ENCODE measurements around the gene ATP8A2. TPM values are rescaled to one million over a fixed set of nuclear protein-coding genes. Genes with fewer than 3 reads are reported as not detected.

The ATP8A2 gene
- total RNA-seq, 1 experiment from 2014 or later: 5.2 TPM

- Mint-ChIP-seq H3K27me3 (ENCODE audit: low read depth) (peaks cover 4% of the 10 kb centered on the region), H3K4me1 (peaks cover 30% of the 10 kb centered on the region), H3K4me3 (no peak overlapping the region), H3K36me3 (peaks cover 8% of the 10 kb centered on the region; the same call in 1 of the 2 replicates), H3K27ac (no peak overlapping the region), H3K9me3 (peaks cover 23% of the 10 kb centered on the region)
- CTCF ChIA-PET: no interaction called here
- DNase-seq (ENCODE audit: low spot score) (no peak), ATAC-seq (peak; percentile 86)
- POLR2A ChIA-PET: no interaction called here
- no peak for TF ChIP-seq ETV6 (CRISPR knock-in tag; IDR thresholded peaks at IDR 0.05)
- TF ChIP-seq TP53 (CRISPR knock-in tag; IDR thresholded peaks at IDR 0.05): no peak
- no peak for TF ChIP-seq ZNF423 (CRISPR knock-in tag; IDR thresholded peaks at IDR 0.05)
- no peak for TF ChIP-seq ZNF671 (CRISPR knock-in tag; IDR thresholded peaks at IDR 0.05)
- TF ChIP-seq E2F4 (CRISPR knock-in tag; IDR thresholded peaks at IDR 0.05; ENCODE audit: borderline replicate concordance, low read depth): no peak
- no peak for TF ChIP-seq PREB (CRISPR knock-in tag; IDR thresholded peaks at IDR 0.05; ENCODE audit: borderline replicate concordance)
- TF ChIP-seq E2F1 (CRISPR knock-in tag; IDR thresholded peaks at IDR 0.05): no peak
- TF ChIP-seq TEAD4 (CRISPR knock-in tag; IDR thresholded peaks at IDR 0.05): no peak
- TF ChIP-seq GABPB1 (CRISPR knock-in tag; IDR thresholded peaks at IDR 0.05): no peak
- TF ChIP-seq AR (CRISPR knock-in tag; IDR thresholded peaks at IDR 0.05): no peak
- TF ChIP-seq USF2 (CRISPR knock-in tag; IDR thresholded peaks at IDR 0.05): no peak
- no peak for TF ChIP-seq FOXP4 (CRISPR knock-in tag; IDR thresholded peaks at IDR 0.05)
- no peak for TF ChIP-seq ZBTB43 (CRISPR knock-in tag; IDR thresholded peaks at IDR 0.05)
- no peak for TF ChIP-seq ATF2 (CRISPR knock-in tag; IDR thresholded peaks at IDR 0.05; ENCODE audit: borderline replicate concordance, low read depth)
- no peak for TF ChIP-seq ZNF416 (CRISPR knock-in tag; IDR thresholded peaks at IDR 0.05)
- TF ChIP-seq FOXJ3 (CRISPR knock-in tag; IDR thresholded peaks at IDR 0.05; ENCODE audit: borderline replicate concordance): no peak
- TF ChIP-seq ZNF532 (CRISPR knock-in tag; IDR thresholded peaks at IDR 0.05; ENCODE audit: borderline replicate concordance): no peak
Observed at GRCh38 chr13:25397763-25398162, 26.0 kb downstream of the ATP8A2 start.

All from WTC11 (cell line).